Smooth muscle cell (in vitro differentiated cells): ENCODE data around the gene STK11. TPM values are rescaled to one million over a fixed set of nuclear protein-coding genes. Genes with fewer than 3 reads are reported as not detected.

Source experiments
- DNase-seq: peaks from one replicate; lab custom pipeline; 2025; ENCODE audit not compliant: unreplicated experiment; lab: John Stamatoyannopoulos, UW
- H2AFZ ChIP-seq: fragments of 200-600 bp; sonication (generic); 2 replicates; pipeline ENCODE4 v1.6.0; 2016; ENCODE audit warnings: antibody characterized with exemption, low read depth, mild to moderate bottlenecking
- H3F3A ChIP-seq: fragments of 200-600 bp; sonication (generic); 2 replicates; pipeline ENCODE4 v1.6.0; 2017; ENCODE audit warnings: antibody characterized with exemption, low read depth
- H3K27ac ChIP-seq: fragments of 200-600 bp; sonication (generic); 2 replicates; pipeline ENCODE4 v1.5.1; 2016; ENCODE audit warnings: low read depth, mild to moderate bottlenecking
- H3K27me3 ChIP-seq: fragments of 200-600 bp; sonication (generic); 2 replicates; pipeline ENCODE4 v1.6.1; 2016; ENCODE audit warnings: low read depth, mild to moderate bottlenecking
- H3K36me3 ChIP-seq: fragments of 200-600 bp; sonication (generic); 2 replicates; pipeline ENCODE4 v1.5.1; 2016; ENCODE audit warnings: low read depth
- H3K4me1 ChIP-seq: fragments of 200-600 bp; sonication (generic); 2 replicates; pipeline ENCODE4 v1.5.1; 2016; ENCODE audit warnings: low read depth
- H3K4me2 ChIP-seq: fragments of 200-600 bp; sonication (generic); 2 replicates; pipeline ENCODE4 v1.6.0; 2016; ENCODE audit warnings: mild to moderate bottlenecking
- H3K4me3 ChIP-seq: fragments of 200-600 bp; sonication (generic); 2 replicates; pipeline ENCODE4 v1.5.1; 2016; ENCODE audit warnings: mild to moderate bottlenecking
- H3K79me2 ChIP-seq: fragments of 200-600 bp; sonication (generic); 2 replicates; pipeline ENCODE4 v1.6.0; 2016; ENCODE audit warnings: low read depth, mild to moderate bottlenecking
- H3K9ac ChIP-seq: fragments of 200-600 bp; sonication (generic); 2 replicates; pipeline ENCODE4 v1.6.0; 2016; ENCODE audit warnings: low read depth
- H3K9me3 ChIP-seq: fragments of 200-600 bp; sonication (generic); replicated peaks from 2 replicates; pipeline ENCODE4 v1.5.1; 2016; ENCODE audit warnings: low read depth
- H4K20me1 ChIP-seq: fragments of 200-600 bp; sonication (generic); 2 replicates; pipeline ENCODE4 v1.6.0; 2016; ENCODE audit warnings: low read depth
- CTCF ChIP-seq: fragments of 200-600 bp; sonication (generic); IDR thresholded peaks from 2 replicates; pipeline ENCODE4 v1.5.1; 2017; ENCODE audit warnings: borderline replicate concordance, mild to moderate bottlenecking, antibody characterized with exemption; ENCODE audit not compliant: insufficient read depth, poor library complexity, severe bottlenecking
- WGBS: methylation state at CpG from one replicate; pipeline ENCODE4 v1.1.7; 2016; ENCODE audit warnings: low lambda C conversion rate; 5-methylcytosine and 5-hydroxymethylcytosine counted together
- polyA plus RNA-seq: library from polyadenylated mRNA; unstranded; fragments of >200 nt; fragmentation: Nextera tagmentation; extraction: Ambion mirVana; gene quantifications from 2 replicates; pipeline ENCODE4 v1.2.1, GENCODE V29; 2016
- total RNA-seq: library from RNA; depleted of rRNA; stranded (reverse); fragments of >200 nt; gene quantifications from 2 replicates; pipeline ENCODE4 v1.2.3, GENCODE V29; 2014

Gene STK11
- total and polyA plus RNA-seq, 2 experiments from 2014 or later = 23.6 to 62.3 TPM

DNA sequence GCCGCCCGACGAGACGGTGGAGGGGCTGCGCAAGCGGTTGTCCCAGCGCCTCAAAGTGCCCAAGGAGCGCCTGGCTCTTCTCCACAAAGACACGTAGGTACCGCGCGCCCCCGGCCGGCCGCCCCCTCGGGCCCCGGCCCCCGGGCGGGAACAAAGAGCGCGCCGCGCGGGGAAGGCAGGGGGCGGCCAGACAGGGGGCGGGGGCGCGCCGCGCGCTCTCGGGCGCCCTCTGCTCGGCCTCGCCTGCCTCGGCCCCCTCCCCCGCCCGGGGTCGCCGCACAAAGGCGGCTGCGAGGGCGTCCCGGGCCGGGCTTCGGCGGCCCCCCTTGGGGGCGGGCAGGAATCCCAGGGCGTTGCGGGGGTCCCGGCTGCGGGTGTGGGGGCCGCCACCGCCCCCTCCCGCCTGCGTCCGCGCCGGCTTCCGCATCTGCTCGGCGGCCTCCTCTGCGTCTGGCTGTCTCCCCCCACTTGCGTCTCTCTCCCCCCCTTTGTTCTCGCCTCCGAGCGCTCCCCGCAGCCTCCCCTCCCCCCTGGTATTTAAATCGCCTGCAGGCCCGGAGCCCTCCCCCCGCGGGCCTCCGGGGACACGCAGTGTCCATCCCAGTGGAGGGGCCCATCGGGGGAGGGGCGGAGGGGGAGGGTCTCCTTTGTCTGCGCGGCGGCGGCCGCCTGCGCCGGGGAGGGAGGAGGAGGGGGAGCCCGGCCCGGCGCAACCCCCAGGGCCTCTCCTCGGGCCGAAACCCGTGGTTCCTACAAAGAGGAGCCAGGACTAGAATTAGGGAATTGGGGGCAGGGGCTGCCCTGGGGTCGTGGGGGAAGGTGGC lies 45.1 kb downstream of the STK11 start:
- H3K4me2 ChIP-seq = peak overlapping the region; percentile 99
- TF ChIP-seq CTCF = peak; percentile 10

DNA sequence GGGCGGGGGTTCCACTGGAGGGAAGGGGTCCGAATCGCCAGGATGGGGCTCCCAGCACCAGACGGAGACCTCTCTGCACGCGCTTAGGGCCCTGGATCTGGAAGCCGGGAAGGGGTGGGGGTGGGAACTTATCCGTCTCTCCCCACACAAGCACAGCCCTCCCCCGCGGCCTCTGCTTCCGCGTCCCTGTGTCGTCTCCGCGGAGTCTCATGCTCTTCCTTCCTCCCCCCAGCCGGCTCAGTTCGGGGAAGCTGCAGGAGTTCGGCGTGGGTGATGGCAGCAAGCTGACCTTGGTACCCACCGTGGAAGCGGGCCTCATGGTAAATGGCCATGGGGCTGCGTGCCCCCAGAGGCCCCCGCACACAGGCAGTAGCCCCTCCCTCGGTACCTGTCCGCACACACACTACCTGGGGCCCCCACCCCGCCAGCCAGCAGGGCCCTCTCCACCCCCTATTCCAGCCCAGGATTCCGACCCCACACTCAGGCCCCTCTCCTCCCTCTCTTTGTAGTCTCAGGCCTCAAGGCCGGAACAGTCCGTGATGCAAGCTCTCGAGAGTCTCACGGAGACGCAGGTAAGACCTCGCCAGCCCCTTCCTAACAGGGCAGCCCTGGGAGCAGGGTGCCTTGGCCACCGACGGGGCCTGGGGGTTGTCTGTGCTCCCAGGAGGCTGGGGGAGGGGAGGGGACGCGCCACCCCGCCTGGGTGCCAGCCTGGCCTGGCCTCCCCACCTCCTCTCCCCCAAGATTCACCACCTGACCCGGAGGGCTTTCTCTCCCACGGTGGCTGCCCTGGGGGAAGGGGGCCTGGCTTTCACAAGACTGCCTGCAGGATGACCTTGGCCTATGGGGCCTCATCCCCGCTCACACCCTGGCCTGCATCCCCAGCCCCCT lies 46.0 kb downstream of the STK11 start:
- Histone ChIP-seq H3K4me2 (peak overlapping the region; percentile 99), H3K4me1 (peaks cover 7% of the 10 kb centered on the region), H3K4me3 (peak overlapping the region; percentile 99), H3K27ac (peak overlapping the region; percentile 97), H3K9ac (peak overlapping the region; percentile 86), H3F3A (peaks cover 48% of the 10 kb centered on the region), H3K27me3 (no peaks in the 10 kb centered on the region), H4K20me1 (peaks cover 66% of the 10 kb centered on the region), H2AFZ (no peak overlapping the region), H3K36me3 (no peaks in the 10 kb centered on the region), H3K79me2 (peaks cover 63% of the 10 kb centered on the region), H3K9me3 (no peaks in the 10 kb centered on the region)
- TF ChIP-seq CTCF = no peak
- WGBS = 3% methylated on average over 30 of the region's 41 CpGs
- peak; percentile 47 for DNase-seq

More for the DNA sequence above, 45.1 kb downstream of the STK11 start:
- H2AFZ ChIP-seq = no peak overlapping the region
- peak overlapping the region; percentile 95 for H3K9ac ChIP-seq
- peaks cover 7% of the 10 kb centered on the region for H3K4me1 ChIP-seq
- peaks cover 57% of the 10 kb centered on the region for H4K20me1 ChIP-seq
- H3K27ac ChIP-seq = peak overlapping the region; percentile 97
- WGBS = 5% methylated on average over 4 of the region's 90 CpGs
- H3K27me3 ChIP-seq = no peaks in the 10 kb centered on the region
- H3K36me3 ChIP-seq = no peaks in the 10 kb centered on the region
- H3F3A ChIP-seq = peaks cover 40% of the 10 kb centered on the region
- peak; percentile 52 for DNase-seq
- no peaks in the 10 kb centered on the region for H3K9me3 ChIP-seq
- peak overlapping the region; percentile 99 for H3K4me3 ChIP-seq
- peaks cover 55% of the 10 kb centered on the region for H3K79me2 ChIP-seq

DNA sequence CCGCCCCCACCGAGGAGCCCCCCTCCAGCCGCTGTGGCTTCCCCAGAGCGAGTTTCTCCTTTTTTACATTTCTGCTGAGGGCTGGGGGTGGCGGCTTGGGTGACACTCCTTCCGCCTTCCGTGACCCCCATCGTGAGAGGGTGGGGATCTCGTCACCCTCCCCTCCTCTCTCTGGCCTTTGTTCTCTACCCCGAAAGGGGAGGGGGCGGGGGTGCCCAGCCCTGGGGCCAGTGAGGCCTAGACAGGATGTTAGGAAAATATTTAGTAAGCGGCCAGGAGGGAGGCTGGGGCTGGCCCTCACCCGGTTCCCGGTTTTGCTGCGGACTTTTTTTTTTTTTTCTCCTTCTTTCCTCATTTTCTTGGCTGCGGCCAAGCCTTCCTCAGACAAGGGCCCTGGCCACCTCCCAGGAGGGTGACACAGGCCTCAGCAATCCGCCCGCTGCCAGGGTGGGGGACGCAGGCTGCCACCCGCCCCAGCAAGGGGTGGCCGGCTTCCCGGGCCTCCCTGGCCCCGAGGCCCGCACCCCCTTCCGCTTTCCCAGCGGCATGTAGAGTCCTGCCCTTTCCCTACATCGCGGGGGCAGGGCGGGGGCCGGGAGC lies 46.7 kb downstream of the STK11 start:
- no peaks in the 10 kb centered on the region for H3K9me3 ChIP-seq
- peaks cover 73% of the 10 kb centered on the region for H4K20me1 ChIP-seq
- no peaks in the 10 kb centered on the region for H3K36me3 ChIP-seq
- peak overlapping the region; percentile 99 for H3K4me3 ChIP-seq
- peak overlapping the region; percentile 97 for H3K27ac ChIP-seq
- H3F3A ChIP-seq = peaks cover 54% of the 10 kb centered on the region
- no peaks in the 10 kb centered on the region for H3K27me3 ChIP-seq
- peak; percentile 93 for DNase-seq
- H3K4me1 ChIP-seq = peaks cover 7% of the 10 kb centered on the region
- H3K9ac ChIP-seq = peak overlapping the region; percentile 86
- H3K79me2 ChIP-seq = peaks cover 70% of the 10 kb centered on the region
- TF ChIP-seq CTCF = no peak
- 7% methylated on average over 26 of the region's 30 CpGs for WGBS
- no peak overlapping the region for H2AFZ ChIP-seq
- H3K4me2 ChIP-seq = peak overlapping the region; percentile 99
